Measurements from ENCODE around the gene FOXM1. TPM values are rescaled to one million over a fixed set of nuclear protein-coding genes. Genes with fewer than 3 reads are reported as not detected.
A peak's percentile ranks its signal among the peaks of the same experiment; 100 is the strongest.

Gene FOXM1
- total and polyA plus RNA-seq, 2 experiments from 2014 or later: 15.4 to 23.9 TPM

DNA sequence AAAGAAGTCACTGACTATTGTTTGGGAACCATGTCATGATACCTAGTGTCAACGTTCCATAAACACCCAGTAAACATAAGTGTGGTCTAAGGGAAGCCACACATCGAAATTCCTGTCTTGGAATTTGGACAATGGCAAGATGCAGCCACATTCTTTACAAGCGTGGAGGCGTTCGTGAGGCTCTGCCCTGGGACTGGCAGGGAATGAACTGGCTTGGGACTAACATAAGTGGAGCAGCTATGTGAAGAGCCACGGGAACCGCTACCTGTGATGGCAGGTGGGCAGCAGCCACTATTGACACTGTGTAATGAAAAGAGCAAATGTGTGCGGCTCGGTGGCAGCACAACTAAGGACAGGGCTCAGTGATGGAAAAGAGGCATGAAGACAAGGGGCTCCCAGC lies 32.2 kb downstream of the FOXM1 start:
- Histone ChIP-seq H3K9me2 (ENCODE audit: insufficient read depth) (no peaks in the 10 kb centered on the region), H3K4me1 (ENCODE audit: insufficient read depth) (no peaks in the 10 kb centered on the region), H3K36me3 (ENCODE audit: low read depth) (no peaks in the 10 kb centered on the region), H3K4me3 (no peak overlapping the region), H2AFZ (peak overlapping the region; percentile 51; the same call in 1 of the 2 replicates), H3K27me3 (replicated peaks; ENCODE audit: insufficient read depth) (no peaks in the 10 kb centered on the region), H3K9me3 (ENCODE audit: low read depth) (no peaks in the 10 kb centered on the region), H3K4me2 (ENCODE audit: unreplicated experiment) (no peak overlapping the region), H4K20me1 (ENCODE audit: insufficient read depth) (no peaks in the 10 kb centered on the region), H3K79me2 (ENCODE audit: insufficient read depth) (no peaks in the 10 kb centered on the region), H3K27ac (no peak overlapping the region), H3F3A (ENCODE audit: insufficient read depth) (no peaks in the 10 kb centered on the region), H3K9ac (no peak overlapping the region)
- TF ChIP-seq EZH2 (IDR thresholded peaks at IDR 0.05; ENCODE audit: insufficient read depth, poor library complexity, severe bottlenecking): no peak
- no peak for TF ChIP-seq EZH2phosphoT487 (IDR thresholded peaks at IDR 0.05; ENCODE audit: insufficient read depth, low read depth)
- in situ Hi-C loops (cut with MboI): no loop called here
- DNase-seq: no peak
- WGBS, 2 experiments (ENCODE audit: low coverage in 1 of 2, low lambda C conversion rate in 2 of 2, missing lambda C conversion rate in 2 of 2): 85% methylated on average over 9 of the region's 9 CpGs

DNA sequence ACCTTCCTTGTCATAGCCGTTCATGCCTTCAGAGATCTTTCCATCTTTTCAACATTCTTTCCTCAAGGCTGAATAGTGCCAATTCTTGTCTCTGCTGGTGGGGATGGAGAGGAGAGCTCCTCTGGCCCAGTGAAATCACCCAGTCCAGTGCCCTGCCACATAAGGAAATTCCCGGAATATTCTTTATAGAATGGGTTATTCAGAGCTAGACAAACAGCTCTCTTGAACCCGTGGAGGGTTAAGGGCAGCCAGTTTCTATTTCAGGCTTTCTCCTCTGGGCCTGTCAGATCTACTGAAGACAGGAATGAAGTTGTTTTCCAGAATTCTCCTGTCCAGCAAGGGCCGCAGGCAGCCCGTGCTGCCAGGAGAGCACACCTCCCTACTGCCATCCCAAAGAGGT lies 34.0 kb downstream of the FOXM1 start:
- Histone ChIP-seq H3K36me3 (ENCODE audit: low read depth) (no peaks in the 10 kb centered on the region), H3K4me1 (ENCODE audit: insufficient read depth) (no peaks in the 10 kb centered on the region), H2AFZ (no peak overlapping the region), H3K9me3 (ENCODE audit: low read depth) (no peaks in the 10 kb centered on the region), H3K4me3 (no peak overlapping the region), H3K27me3 (replicated peaks; ENCODE audit: insufficient read depth) (no peaks in the 10 kb centered on the region), H3K79me2 (ENCODE audit: insufficient read depth) (no peaks in the 10 kb centered on the region), H3K9me2 (ENCODE audit: insufficient read depth) (no peaks in the 10 kb centered on the region), H3K9ac (no peak overlapping the region), H4K20me1 (ENCODE audit: insufficient read depth) (no peaks in the 10 kb centered on the region), H3K27ac (no peak overlapping the region), H3F3A (ENCODE audit: insufficient read depth) (no peaks in the 10 kb centered on the region), H3K4me2 (ENCODE audit: unreplicated experiment) (no peak overlapping the region)
- TF ChIP-seq EZH2 (IDR thresholded peaks at IDR 0.05; ENCODE audit: insufficient read depth, poor library complexity, severe bottlenecking) (no peak), EZH2phosphoT487 (IDR thresholded peaks at IDR 0.05; ENCODE audit: insufficient read depth, low read depth) (no peak)
- no peak for DNase-seq
- in situ Hi-C loops (cut with MboI): no loop called here
- WGBS, 2 experiments (ENCODE audit: low coverage in 1 of 2, low lambda C conversion rate in 2 of 2, missing lambda C conversion rate in 2 of 2): 83 to 86% methylated on average over 5 of the region's 5 CpGs

GRCh38 chr12:2841056-2841650 lies 35.8 kb downstream of the FOXM1 start:
- in situ Hi-C loops (cut with MboI): no loop called here
- H3K9me3 ChIP-seq (ENCODE audit: low read depth): no peaks in the 10 kb centered on the region
- no peaks in the 10 kb centered on the region for H3K79me2 ChIP-seq (ENCODE audit: insufficient read depth)
- no peak overlapping the region for H3K9ac ChIP-seq
- H3K9me2 ChIP-seq (ENCODE audit: insufficient read depth): no peaks in the 10 kb centered on the region
- TF ChIP-seq EZH2phosphoT487 (IDR thresholded peaks at IDR 0.05; ENCODE audit: insufficient read depth, low read depth) (no peak), EZH2 (IDR thresholded peaks at IDR 0.05; ENCODE audit: insufficient read depth, poor library complexity, severe bottlenecking) (no peak)
- H4K20me1 ChIP-seq (ENCODE audit: insufficient read depth): no peaks in the 10 kb centered on the region
- WGBS, 2 experiments (ENCODE audit: low coverage in 1 of 2, low lambda C conversion rate in 2 of 2, missing lambda C conversion rate in 2 of 2): 60 to 65% methylated on average over 9 of the region's 9 CpGs
- H3K27me3 ChIP-seq (replicated peaks; ENCODE audit: insufficient read depth): no peaks in the 10 kb centered on the region
- no peaks in the 10 kb centered on the region for H3K4me1 ChIP-seq (ENCODE audit: insufficient read depth)
- H3K4me2 ChIP-seq (ENCODE audit: unreplicated experiment): no peak overlapping the region
- DNase-seq: no peak
- no peak overlapping the region for H3K4me3 ChIP-seq
- no peaks in the 10 kb centered on the region for H3F3A ChIP-seq (ENCODE audit: insufficient read depth)
- H2AFZ ChIP-seq: no peak overlapping the region
- no peak overlapping the region for H3K27ac ChIP-seq
- no peaks in the 10 kb centered on the region for H3K36me3 ChIP-seq (ENCODE audit: low read depth)

- WGBS, 2 experiments (ENCODE audit: low coverage in 1 of 2, low lambda C conversion rate in 2 of 2, missing lambda C conversion rate in 2 of 2): 80 to 88% methylated on average over 8 of the region's 8 CpGs
These were observed 40.4 kb downstream of the FOXM1 start for GRCh38 chr12:2836574-2836973.

More at GRCh38 chr12:2836574-2836973, 40.4 kb downstream of the FOXM1 start:
- Histone ChIP-seq H3F3A (ENCODE audit: insufficient read depth) (no peaks in the 10 kb centered on the region), H4K20me1 (ENCODE audit: insufficient read depth) (no peaks in the 10 kb centered on the region), H3K9me3 (ENCODE audit: low read depth) (no peaks in the 10 kb centered on the region), H3K9me2 (ENCODE audit: insufficient read depth) (no peaks in the 10 kb centered on the region), H3K4me3 (no peak overlapping the region), H3K36me3 (ENCODE audit: low read depth) (no peaks in the 10 kb centered on the region), H3K27me3 (replicated peaks; ENCODE audit: insufficient read depth) (no peaks in the 10 kb centered on the region), H3K9ac (no peak overlapping the region), H3K4me1 (ENCODE audit: insufficient read depth) (no peaks in the 10 kb centered on the region), H3K79me2 (ENCODE audit: insufficient read depth) (no peaks in the 10 kb centered on the region), H3K27ac (no peak overlapping the region), H2AFZ (no peak overlapping the region), H3K4me2 (ENCODE audit: unreplicated experiment) (no peak overlapping the region)
- TF ChIP-seq EZH2phosphoT487 (IDR thresholded peaks at IDR 0.05; ENCODE audit: insufficient read depth, low read depth) (no peak), EZH2 (IDR thresholded peaks at IDR 0.05; ENCODE audit: insufficient read depth, poor library complexity, severe bottlenecking) (no peak)
- in situ Hi-C loops (cut with MboI): no loop called here
- no peak for DNase-seq
